ENCODE results near the gene CPN2.
A peak's percentile ranks its signal among the peaks of the same experiment; 100 is the strongest.

Gene CPN2

GRCh38 chr3:194351080-194351672 is at the start of gene CPN2:
CPN2 (minus strand) TSS chr3:194351328; CDS start chr3:194342702, 8,626 bp downstream.
- DNase-seq: no peak

GRCh38 chr3:194399874-194400411 is 48.8 kb upstream of the CPN2 start:
- no peak for DNase-seq

GRCh38 chr3:194399166-194399565 is 48.0 kb upstream of the CPN2 start, which contains the start of gene GP5:
GP5 (minus strand) TSS chr3:194399266; CDS start chr3:194398282, 984 bp downstream.
- DNase-seq: no peak

GRCh38 chr3:194397757-194398312 is 46.7 kb upstream of the CPN2 start:
- DNase-seq: no peak

GRCh38 chr3:194396859-194397756 is 46.0 kb upstream of the CPN2 start:
- peak; percentile 44 for DNase-seq

- DNase-seq: no peak
Measured at GRCh38 chr3:194396539-194396858, 45.4 kb upstream of the CPN2 start.

GRCh38 chr3:194395778-194396538 is 44.8 kb upstream of the CPN2 start:
- DNase-seq: no peak

GRCh38 chr3:194395212-194395611 is 44.1 kb upstream of the CPN2 start:
- no peak for DNase-seq

GRCh38 chr3:194392576-194392975 is 41.4 kb upstream of the CPN2 start:
- no peak for DNase-seq

- no peak for DNase-seq
Measured at GRCh38 chr3:194390835-194391234, 39.7 kb upstream of the CPN2 start.

GRCh38 chr3:194389269-194389668 is 38.1 kb upstream of the CPN2 start:
- no peak for DNase-seq

- DNase-seq: no peak
Measured at GRCh38 chr3:194387926-194388418, 36.8 kb upstream of the CPN2 start.

GRCh38 chr3:194387276-194387675 is 36.1 kb upstream of the CPN2 start:
- no peak for DNase-seq

- no peak for DNase-seq
Measured at GRCh38 chr3:194386648-194387047, 35.5 kb upstream of the CPN2 start.

- DNase-seq: no peak
Measured at GRCh38 chr3:194386066-194386465, 34.9 kb upstream of the CPN2 start.

GRCh38 chr3:194384569-194385001 is 33.5 kb upstream of the CPN2 start:
- no peak for DNase-seq

- DNase-seq: no peak
Measured at GRCh38 chr3:194384156-194384555, 33.0 kb upstream of the CPN2 start.

GRCh38 chr3:194383276-194383940 is 32.3 kb upstream of the CPN2 start:
- DNase-seq: no peak

GRCh38 chr3:194382892-194383223 is 31.7 kb upstream of the CPN2 start:
- DNase-seq: no peak

GRCh38 chr3:194382196-194382891 is 31.2 kb upstream of the CPN2 start:
- DNase-seq: no peak

- DNase-seq: no peak
Measured at GRCh38 chr3:194381460-194381875, 30.3 kb upstream of the CPN2 start.

GRCh38 chr3:194380326-194380725 is 29.2 kb upstream of the CPN2 start:
- no peak for DNase-seq
